Measurements from ENCODE around the gene MT1HL1.

MT1HL1 gene

DNA sequence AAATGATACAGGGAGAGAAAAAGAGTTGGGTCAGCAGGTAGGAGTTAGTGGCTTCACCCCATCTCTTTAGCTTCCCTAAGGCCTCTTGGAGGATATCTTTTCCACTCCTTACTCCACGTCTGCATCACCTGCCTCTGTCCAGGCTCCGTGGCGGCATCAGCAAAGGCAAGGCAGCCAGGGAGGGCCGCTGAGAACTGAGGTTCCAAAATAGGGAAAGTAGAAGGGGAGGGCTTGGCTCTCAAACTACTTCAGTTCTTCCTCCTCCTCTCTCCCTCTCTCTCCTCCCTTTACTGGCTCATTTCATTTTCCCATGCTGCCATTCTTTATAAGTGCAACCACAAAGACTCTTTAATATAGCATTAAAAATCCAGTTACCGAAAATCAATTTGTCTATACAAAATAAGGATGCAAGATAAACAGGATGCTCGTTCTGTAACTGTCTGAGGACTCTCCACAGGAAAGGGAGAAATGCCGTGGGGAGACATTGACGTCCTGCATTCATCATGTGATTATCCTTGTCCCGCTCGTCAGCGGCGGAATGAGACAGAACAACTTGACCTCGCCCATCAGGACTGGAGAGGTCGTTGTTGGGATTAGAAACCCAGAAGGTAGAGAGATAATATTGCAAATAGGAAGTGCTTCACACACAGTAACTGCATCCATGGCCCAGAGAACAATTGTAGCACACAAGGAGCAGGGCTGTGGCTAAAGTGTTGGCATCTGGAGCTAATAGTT lies 3.1 kb upstream of the MT1HL1 start:
- no peaks in the 10 kb centered on the region for H3K9me3 ChIP-seq (ENCODE audit: control insufficient read depth, low read length)
- H3K79me2 ChIP-seq, result no peaks in the 10 kb centered on the region
- H3K4me3 ChIP-seq (ENCODE audit: low read depth, low read length), result no peak overlapping the region
- no peaks in the 10 kb centered on the region for H3K4me1 ChIP-seq
- no peaks in the 10 kb centered on the region for H3K36me3 ChIP-seq (ENCODE audit: control insufficient read depth, insufficient read depth, low read length)
- TF ChIP-seq, protein P1, sequence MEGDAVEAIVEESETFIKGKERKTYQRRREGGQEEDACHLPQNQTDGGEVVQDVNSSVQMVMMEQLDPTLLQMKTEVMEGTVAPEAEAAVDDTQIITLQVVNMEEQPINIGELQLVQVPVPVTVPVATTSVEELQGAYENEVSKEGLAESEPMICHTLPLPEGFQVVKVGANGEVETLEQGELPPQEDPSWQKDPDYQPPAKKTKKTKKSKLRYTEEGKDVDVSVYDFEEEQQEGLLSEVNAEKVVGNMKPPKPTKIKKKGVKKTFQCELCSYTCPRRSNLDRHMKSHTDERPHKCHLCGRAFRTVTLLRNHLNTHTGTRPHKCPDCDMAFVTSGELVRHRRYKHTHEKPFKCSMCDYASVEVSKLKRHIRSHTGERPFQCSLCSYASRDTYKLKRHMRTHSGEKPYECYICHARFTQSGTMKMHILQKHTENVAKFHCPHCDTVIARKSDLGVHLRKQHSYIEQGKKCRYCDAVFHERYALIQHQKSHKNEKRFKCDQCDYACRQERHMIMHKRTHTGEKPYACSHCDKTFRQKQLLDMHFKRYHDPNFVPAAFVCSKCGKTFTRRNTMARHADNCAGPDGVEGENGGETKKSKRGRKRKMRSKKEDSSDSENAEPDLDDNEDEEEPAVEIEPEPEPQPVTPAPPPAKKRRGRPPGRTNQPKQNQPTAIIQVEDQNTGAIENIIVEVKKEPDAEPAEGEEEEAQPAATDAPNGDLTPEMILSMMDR (IDR thresholded peaks at IDR 0.05), result no peak
- H3K4me2 ChIP-seq (ENCODE audit: low read length), result no peak overlapping the region
- H3K9ac ChIP-seq, result no peak overlapping the region
- no peak overlapping the region for H2AFZ ChIP-seq
- H3K27ac ChIP-seq, result no peak overlapping the region
- H3K27me3 ChIP-seq (ENCODE audit: control insufficient read depth, insufficient read depth, low read length), result no peaks in the 10 kb centered on the region

DNA sequence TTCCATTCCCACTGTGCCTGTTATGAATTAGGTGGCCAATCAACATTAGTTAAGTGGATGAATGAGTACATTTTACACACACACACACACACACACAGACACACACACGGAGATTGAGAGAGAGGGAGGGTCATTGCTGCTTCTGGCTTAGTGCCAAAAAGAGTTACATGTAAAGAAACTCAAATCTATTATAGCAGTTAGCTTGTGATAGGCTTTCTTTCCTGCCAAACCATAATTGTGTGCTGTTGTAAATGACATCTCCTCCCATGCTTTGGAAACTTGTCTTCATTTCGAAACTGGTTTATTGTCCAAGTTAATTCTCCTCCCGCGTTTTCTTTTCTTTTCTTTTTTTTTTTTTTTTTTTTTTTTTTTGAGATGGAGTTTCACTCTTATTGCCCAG lies 1.4 kb upstream of the MT1HL1 start:
- Histone ChIP-seq H3K9ac (no peak overlapping the region), H3K4me2 (ENCODE audit: low read length) (no peak overlapping the region), H3K9me3 (ENCODE audit: control insufficient read depth, low read length) (no peaks in the 10 kb centered on the region), H3K27me3 (ENCODE audit: control insufficient read depth, insufficient read depth, low read length) (no peaks in the 10 kb centered on the region), H3K36me3 (ENCODE audit: control insufficient read depth, insufficient read depth, low read length) (no peaks in the 10 kb centered on the region), H3K4me1 (no peaks in the 10 kb centered on the region), H3K79me2 (no peaks in the 10 kb centered on the region), H2AFZ (no peak overlapping the region), H3K27ac (no peak overlapping the region), H3K4me3 (ENCODE audit: low read depth, low read length) (no peak overlapping the region)
- TF ChIP-seq, protein P1 (IDR thresholded peaks at IDR 0.05), result no peak

DNA sequence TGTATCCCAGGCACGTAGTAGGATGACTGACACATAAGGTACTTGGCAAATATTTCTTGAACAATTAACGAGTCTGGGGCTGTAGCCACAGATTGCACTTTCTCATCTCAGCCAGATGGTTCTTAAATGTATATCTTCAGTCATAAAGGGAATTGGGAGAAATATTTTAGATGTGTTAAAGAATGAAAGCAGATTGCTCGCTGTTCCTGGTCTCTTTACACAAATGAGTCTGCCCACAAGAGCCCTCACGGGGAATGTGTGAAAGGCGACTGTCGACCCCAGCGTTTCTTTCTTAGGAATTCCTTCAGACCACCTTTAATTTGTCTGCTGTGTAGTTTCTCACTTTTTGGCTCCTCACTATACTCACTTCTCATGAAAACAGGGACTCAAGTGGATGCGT lies 725 bp downstream of the MT1HL1 start:
- Histone ChIP-seq H3K9me3 (ENCODE audit: control insufficient read depth, low read length) (no peaks in the 10 kb centered on the region), H3K36me3 (ENCODE audit: control insufficient read depth, insufficient read depth, low read length) (no peaks in the 10 kb centered on the region), H3K9ac (no peak overlapping the region), H3K4me2 (ENCODE audit: low read length) (no peak overlapping the region), H3K4me1 (no peaks in the 10 kb centered on the region), H2AFZ (no peak overlapping the region), H3K4me3 (ENCODE audit: low read depth, low read length) (no peak overlapping the region), H3K79me2 (no peaks in the 10 kb centered on the region), H3K27ac (no peak overlapping the region), H3K27me3 (ENCODE audit: control insufficient read depth, insufficient read depth, low read length) (no peaks in the 10 kb centered on the region)
- TF ChIP-seq, protein P1 (IDR thresholded peaks at IDR 0.05), result no peak

DNA sequence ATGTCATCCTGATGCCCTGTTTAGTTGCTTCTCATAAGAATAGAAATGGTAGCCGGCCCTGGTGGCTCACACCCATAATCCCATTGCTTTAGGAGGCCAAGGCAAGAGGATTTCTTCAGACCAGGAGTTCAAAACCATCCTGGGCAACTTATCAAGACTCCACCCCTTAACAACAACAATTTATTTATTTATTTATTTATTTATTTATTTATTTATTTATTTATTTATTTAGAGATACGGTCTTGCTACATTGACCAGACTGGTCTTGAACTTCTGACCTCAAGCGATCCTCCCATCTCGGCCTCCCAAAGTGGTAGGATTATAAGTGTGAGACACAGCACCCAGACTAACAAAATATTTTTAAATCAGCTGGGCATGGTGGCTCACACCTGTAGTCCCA lies 4.0 kb downstream of the MT1HL1 start:
- TF ChIP-seq, protein P1 (IDR thresholded peaks at IDR 0.05), result no peak
- Histone ChIP-seq H2AFZ (no peak overlapping the region), H3K9me3 (ENCODE audit: control insufficient read depth, low read length) (no peaks in the 10 kb centered on the region), H3K27ac (no peak overlapping the region), H3K4me2 (ENCODE audit: low read length) (no peak overlapping the region), H3K79me2 (no peaks in the 10 kb centered on the region), H3K27me3 (ENCODE audit: control insufficient read depth, insufficient read depth, low read length) (no peaks in the 10 kb centered on the region), H3K4me1 (no peaks in the 10 kb centered on the region), H3K4me3 (ENCODE audit: low read depth, low read length) (no peak overlapping the region), H3K36me3 (ENCODE audit: control insufficient read depth, insufficient read depth, low read length) (no peaks in the 10 kb centered on the region), H3K9ac (no peak overlapping the region)

DNA sequence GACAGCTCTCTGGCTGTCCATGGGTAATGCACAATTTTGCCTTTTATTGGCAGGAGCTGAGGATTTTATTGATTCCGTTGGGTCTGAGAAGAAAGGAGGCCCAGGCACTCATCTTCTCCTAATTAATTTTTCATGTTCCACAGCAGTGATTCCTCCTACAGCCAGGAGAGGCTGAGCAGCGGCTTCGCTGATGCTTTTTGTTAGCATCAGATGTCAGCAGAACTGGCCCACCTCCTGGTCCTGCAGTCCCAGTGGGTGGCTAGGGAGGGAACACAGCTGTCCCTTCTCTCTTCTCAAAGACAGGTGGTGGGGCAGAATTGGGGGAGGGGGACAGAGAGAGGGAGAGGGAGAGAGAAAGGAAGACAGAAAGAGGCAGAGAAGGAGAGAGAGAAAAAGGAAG lies 5.7 kb downstream of the MT1HL1 start:
- Histone ChIP-seq H3K4me2 (ENCODE audit: low read length) (no peak overlapping the region), H3K27me3 (ENCODE audit: control insufficient read depth, insufficient read depth, low read length) (no peaks in the 10 kb centered on the region), H3K9ac (no peak overlapping the region), H3K9me3 (ENCODE audit: control insufficient read depth, low read length) (no peaks in the 10 kb centered on the region), H3K4me1 (no peaks in the 10 kb centered on the region), H3K36me3 (ENCODE audit: control insufficient read depth, insufficient read depth, low read length) (no peaks in the 10 kb centered on the region), H3K79me2 (no peaks in the 10 kb centered on the region), H3K27ac (no peak overlapping the region), H2AFZ (no peak overlapping the region), H3K4me3 (ENCODE audit: low read depth, low read length) (no peak overlapping the region)
- TF ChIP-seq, protein P1 (IDR thresholded peaks at IDR 0.05), result no peak

Data from parathyroid adenoma (tissue), 2 donors.